CD14-positive monocyte (primary cell): ENCODE measurements around the gene PDCD11. TPM values are rescaled to one million over a fixed set of nuclear protein-coding genes. Genes with fewer than 3 reads are reported as not detected.

Source experiments
- DNase-seq, 3 donors: peaks; one replicate each; pipeline ENCODE4 v3.0.0-alpha.2; 2011 to 2022
- H2AFZ ChIP-seq: 2 replicates; pipeline ENCODE4 v1.6.0; 2012; ENCODE audit warnings: mild to moderate bottlenecking, low read depth, low read length, inconsistent platforms; ENCODE audit not compliant: insufficient read depth, poor library complexity, severe bottlenecking
- H3K27ac ChIP-seq, 2 donors: 1 replicate in 1 of 2; 2 replicates in 1 of 2; pipeline ENCODE4 v1.5.1; 2012 to 2013; ENCODE audit warnings: low read length in 2 of 2, control low read depth in 1 of 2, inconsistent platforms in 1 of 2, low read depth in 1 of 2, mild to moderate bottlenecking in 1 of 2
- H3K27me3 ChIP-seq, 2 donors: one replicate each; pipeline versions ENCODE4 v1.6.0 to v1.6.1; 2011 to 2013; ENCODE audit warnings: low read length in 2 of 2; ENCODE audit not compliant: control insufficient read depth in 2 of 2, insufficient read depth in 2 of 2
- H3K36me3 ChIP-seq, 2 donors: replicated peaks in 1 of 2; 1 replicate in 1 of 2; 2 replicates in 1 of 2; pipeline versions ENCODE4 v1.5.1 to v1.6.1; 2012 to 2013; ENCODE audit warnings: low read length in 2 of 2, control low read depth in 1 of 2, inconsistent platforms in 1 of 2, mild to moderate bottlenecking in 1 of 2; ENCODE audit not compliant: insufficient read depth in 2 of 2, control insufficient read depth in 1 of 2
- H3K4me1 ChIP-seq, 2 donors: 1 replicate in 1 of 2; 2 replicates in 1 of 2; pipeline versions ENCODE4 v1.5.1 to v1.6.1; 2012 to 2013; ENCODE audit warnings: low read length in 2 of 2, control low read depth in 1 of 2, inconsistent platforms in 1 of 2, mild to moderate bottlenecking in 1 of 2, moderate library complexity in 1 of 2; ENCODE audit not compliant: insufficient read depth in 2 of 2, control insufficient read depth in 1 of 2
- H3K4me2 ChIP-seq: replicated peaks from 2 replicates; pipeline ENCODE3; 2012; ENCODE audit warnings: low read length, moderate library complexity, mild to moderate bottlenecking; ENCODE audit not compliant: poor library complexity, severe bottlenecking; ENCODE audit errors: extremely low read depth
- H3K4me3 ChIP-seq, 3 experiments: fragments of 200-600 bp in 1 of 3; sonication (generic) in 1 of 3; replicated peaks in 1 of 3; 1 replicate in 2 of 3; 2 replicates in 1 of 3; pipeline ENCODE4 v1.5.1; 2011 to 2013; ENCODE audit warnings: low read length in 3 of 3, mild to moderate bottlenecking in 3 of 3, control low read depth in 2 of 3, low read depth in 2 of 3, inconsistent platforms in 1 of 3, moderate library complexity in 1 of 3
- H3K79me2 ChIP-seq: 2 replicates; pipeline ENCODE4 v1.6.0; 2012; ENCODE audit warnings: mild to moderate bottlenecking, control low read depth, inconsistent platforms, low read length, moderate library complexity; ENCODE audit not compliant: insufficient read depth
- H3K9ac ChIP-seq: 2 replicates; pipeline ENCODE4 v1.6.0; 2017; ENCODE audit warnings: low read length, mild to moderate bottlenecking; ENCODE audit not compliant: insufficient read depth, poor library complexity, severe bottlenecking
- H3K9me3 ChIP-seq, 2 donors: replicated peaks in 1 of 2; 1 replicate in 1 of 2; 2 replicates in 1 of 2; pipeline versions ENCODE4 v1.5.1 to v1.6.1; 2012 to 2013; ENCODE audit warnings: low read length in 2 of 2, control low read depth in 1 of 2; ENCODE audit not compliant: control insufficient read depth in 1 of 2, insufficient read depth in 1 of 2
- H4K20me1 ChIP-seq: 2 replicates; pipeline ENCODE4 v1.6.0; 2012; ENCODE audit warnings: mild to moderate bottlenecking, low read length, control low read depth, moderate library complexity; ENCODE audit not compliant: insufficient read depth
- H3K27ac Mint-ChIP-seq, 7 donors: one replicate each; pipeline ENCODE4 v1.8.0; 2020; ENCODE audit warnings: mild to moderate bottlenecking in 7 of 7, mixed read lengths in 7 of 7, moderate library complexity in 6 of 7, inconsistent platforms in 2 of 7
- H3K27me3 Mint-ChIP-seq, 3 donors: one replicate each; pipeline ENCODE4 v1.8.0; 2021 to 2022; ENCODE audit warnings: low read depth in 3 of 3, mild to moderate bottlenecking in 3 of 3, mixed read lengths in 3 of 3, moderate library complexity in 3 of 3, inconsistent platforms in 1 of 3
- H3K36me3 Mint-ChIP-seq, 2 donors: one replicate each; pipeline ENCODE4 v1.8.0; 2020; ENCODE audit warnings: mixed read lengths in 2 of 2, inconsistent platforms in 1 of 2, mild to moderate bottlenecking in 1 of 2
- H3K4me1 Mint-ChIP-seq: one replicate; pipeline ENCODE4 v1.8.0; 2020; ENCODE audit warnings: mild to moderate bottlenecking, mixed read lengths
- H3K4me3 Mint-ChIP-seq, 2 donors: one replicate each; pipeline ENCODE4 v1.8.0; 2020; ENCODE audit warnings: mild to moderate bottlenecking in 2 of 2, mixed read lengths in 2 of 2, moderate library complexity in 1 of 2
- H3K9me3 Mint-ChIP-seq, 7 donors: one replicate each; pipeline ENCODE4 v1.8.0; 2020 to 2022; ENCODE audit warnings: mixed read lengths in 7 of 7, mild to moderate bottlenecking in 6 of 7, moderate library complexity in 6 of 7, inconsistent platforms in 2 of 7
- CTCF ChIP-seq: fragments of 200-600 bp; IDR thresholded peaks from one replicate; pipeline ENCODE4 v1.8.0; 2022; ENCODE audit warnings: antibody characterized with exemption, mild to moderate bottlenecking
- WGBS: methylation state at CpG from one replicate; pipeline ENCODE4 v1.1.5; 2013; ENCODE audit warnings: missing lambda C conversion rate; ENCODE audit not compliant: insufficient coverage; 5-methylcytosine and 5-hydroxymethylcytosine counted together
- intact Hi-C, 2 donors: fragments of 100-400 bp; cut with micrococcal nuclease; formaldehyde crosslinking; loops; one replicate each; pipeline versions ENCODE4 v1.15.0 to v1.15.1; 2023
- polyA plus RNA-seq, 3 donors: library from polyadenylated mRNA; depleted of rRNA in 1 of 3; unstranded in 2 of 3; stranded (reverse) in 1 of 3; fragments of 300-500 nt in 2 of 3; fragments of >200 nt in 1 of 3; fragmentation: Illumina TruSeq in 2 of 3; gene quantifications; 1 replicate in 2 of 3; 2 replicates in 1 of 3; pipeline ENCODE4 v1.2.3, GENCODE V29; 2012 to 2021

PDCD11 gene
- polyA plus RNA-seq, 3 donors: 2.9 to 9.7 (median 3.3) TPM

- no peaks in the 10 kb centered on the region for H3K9me3 ChIP-seq
- intact Hi-C loops: no loop called here
- H3K27ac ChIP-seq: peak overlapping the region in 1 of 2 donors; percentile 58
- H3K4me1 Mint-ChIP-seq: peaks cover 8% of the 10 kb centered on the region
- H3K79me2 ChIP-seq: peaks cover 17% of the 10 kb centered on the region
- H3K4me1 ChIP-seq: peaks cover 9% of the 10 kb centered on the region in 2 donors
- peaks cover 11 to 27% of the 10 kb centered on the region in 2 donors for H3K36me3 Mint-ChIP-seq
- no peaks in the 10 kb centered on the region for H3K27me3 ChIP-seq
- DNase-seq: no peak
- H3K27me3 Mint-ChIP-seq: peaks cover 0 to 2% (median 0%) of the 10 kb centered on the region in 3 donors
- no peak for TF ChIP-seq CTCF
- peak overlapping the region; percentile 63 to 87 (median 78) for H3K4me3 ChIP-seq
- peak overlapping the region; percentile 90 for H3K4me2 ChIP-seq
- peaks cover 11 to 30% of the 10 kb centered on the region in 2 donors for H3K36me3 ChIP-seq
- H4K20me1 ChIP-seq: no peaks in the 10 kb centered on the region
- WGBS: 50% methylated on average over 5 of the region's 16 CpGs
- peak overlapping the region in 1 of 7 donors; percentile 5 for H3K27ac Mint-ChIP-seq
- peak overlapping the region; percentile 93 for H2AFZ ChIP-seq
- peak overlapping the region; percentile 78 for H3K9ac ChIP-seq
- H3K4me3 Mint-ChIP-seq: peak overlapping the region; percentile 91 to 95
- peaks cover 0 to 2% (median 0%) of the 10 kb centered on the region in 7 donors for H3K9me3 Mint-ChIP-seq
Measured at GRCh38 chr10:103350175-103350516, 46.3 kb upstream of the PDCD11 start.

- H3K9me3 Mint-ChIP-seq: peaks cover 0 to 2% (median 0%) of the 10 kb centered on the region in 7 donors
- H3K36me3 Mint-ChIP-seq: peaks cover 10 to 22% of the 10 kb centered on the region in 2 donors
- peak within 1 kb of the TSS; percentile 91 to 95 for H3K4me3 Mint-ChIP-seq
- H3K27me3 ChIP-seq: no peaks in the 10 kb centered on the region
- peak within 1 kb of the TSS; percentile 90 for H3K4me2 ChIP-seq
- peaks cover 0 to 2% (median 0%) of the 10 kb centered on the region in 3 donors for H3K27me3 Mint-ChIP-seq
- H4K20me1 ChIP-seq: no peaks in the 10 kb centered on the region
- intact Hi-C loops: no loop called here
- peaks cover 10 to 24% of the 10 kb centered on the region in 2 donors for H3K36me3 ChIP-seq
- no peak for TF ChIP-seq CTCF
- under 1% methylated on average over 81 of the region's 82 CpGs for WGBS
- no peaks in the 10 kb centered on the region for H3K9me3 ChIP-seq
- peak within 1 kb of the TSS; percentile 63 to 87 (median 78) for H3K4me3 ChIP-seq
- DNase-seq: peak; percentile 38 to 45 (median 39)
- H3K27ac ChIP-seq: peak within 1 kb of the TSS in 1 of 2 donors; percentile 58
- H3K4me1 Mint-ChIP-seq: peaks cover 8% of the 10 kb centered on the region
- peak within 1 kb of the TSS; percentile 93 for H2AFZ ChIP-seq
- peak within 1 kb of the TSS in 4 of 7 donors; percentile 54 to 85 (median 68) for H3K27ac Mint-ChIP-seq
- H3K79me2 ChIP-seq: peaks cover 17% of the 10 kb centered on the region
- H3K9ac ChIP-seq: peak within 1 kb of the TSS; percentile 78
- H3K4me1 ChIP-seq: peaks cover 9% of the 10 kb centered on the region in 2 donors
Measured at GRCh38 chr10:103350517-103351260, 45.7 kb upstream of the PDCD11 start, which contains the start of gene PCGF6. Gene PCGF6 (minus strand): TSS chr10:103351140. CDS start chr10:103351066, 74 bp downstream.
